HG03039 (cell line): ENCODE results near the gene HMBS.
"Not testable (repeated sequence)": the region's sequence is repeated elsewhere in the genome, so short reads cannot be mapped to it uniquely, and the experiment has no call there.

Source experiments
- ATAC-seq: cut with Tn5 transposase; IDR thresholded peaks from one replicate; pipeline ENCODE4 v1.9.1; 2021; ENCODE audit warnings: mild to moderate bottlenecking, moderate library complexity; ENCODE audit not compliant: unreplicated experiment

Gene HMBS

DNA sequence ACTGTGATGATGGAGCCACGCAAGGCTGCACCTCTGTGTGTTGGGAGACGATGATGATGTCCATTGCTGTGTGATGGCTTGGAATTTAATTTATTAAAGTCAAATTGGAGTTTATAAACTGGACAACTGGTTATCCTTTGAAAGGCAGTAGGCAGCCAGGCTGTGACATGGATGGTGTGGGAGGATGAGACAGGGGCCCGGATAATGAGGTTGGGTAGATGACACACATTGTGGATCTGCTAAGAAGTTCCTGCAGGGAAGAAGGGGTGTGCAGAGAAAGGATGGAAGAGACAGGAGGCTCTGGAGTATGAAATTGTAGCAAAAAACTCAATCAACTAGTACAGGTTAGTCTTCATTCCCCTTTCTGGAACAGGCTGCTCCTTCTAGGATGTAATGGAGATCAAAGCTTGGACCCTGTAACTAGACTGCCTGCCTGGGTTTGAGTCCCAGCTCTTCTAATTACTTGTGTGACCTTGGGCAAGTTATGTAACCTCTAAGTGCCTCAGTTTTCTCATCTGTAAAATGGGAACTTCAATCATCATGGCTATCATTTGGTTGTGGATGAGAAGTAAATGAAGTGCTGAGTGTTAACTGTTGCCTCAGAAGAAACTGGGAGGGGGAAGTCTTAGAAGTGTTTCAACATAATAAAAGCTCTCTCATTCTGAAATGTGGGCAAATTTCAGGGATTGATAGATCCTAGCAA lies 32.5 kb downstream of the HMBS start:
- ATAC-seq = no peak

DNA sequence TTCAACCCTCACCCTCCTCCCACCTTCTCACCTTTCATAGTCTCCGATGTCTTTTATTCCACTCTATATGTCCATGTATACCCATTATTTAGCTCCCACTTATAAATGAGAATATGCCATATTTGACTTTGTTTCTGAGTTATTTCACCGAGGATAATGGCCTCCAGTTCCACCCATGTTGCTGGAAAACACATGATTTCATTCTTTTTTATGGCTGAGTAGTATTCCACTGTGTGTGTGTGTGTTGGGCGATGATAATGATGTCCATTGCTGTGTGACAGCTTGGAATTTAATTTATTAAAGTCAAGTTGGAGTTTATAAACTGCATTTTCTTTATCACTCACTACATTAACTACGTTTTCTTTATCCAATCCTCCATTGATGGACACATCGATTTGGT lies 33.5 kb downstream of the HMBS start:
- no peak for ATAC-seq

- no peak for ATAC-seq
Measured at GRCh38 chr11:119118946-119119345, 34.3 kb downstream of the HMBS start.

GRCh38 chr11:119120639-119121007 lies 35.9 kb downstream of the HMBS start:
- ATAC-seq = no peak

- ATAC-seq = peak; percentile 96
Measured at GRCh38 chr11:119121008-119121810, 36.5 kb downstream of the HMBS start, which contains the start of gene HINFP. Gene HINFP (plus strand): TSS chr11:119121580. CDS start chr11:119126945, 5,365 bp downstream.

DNA sequence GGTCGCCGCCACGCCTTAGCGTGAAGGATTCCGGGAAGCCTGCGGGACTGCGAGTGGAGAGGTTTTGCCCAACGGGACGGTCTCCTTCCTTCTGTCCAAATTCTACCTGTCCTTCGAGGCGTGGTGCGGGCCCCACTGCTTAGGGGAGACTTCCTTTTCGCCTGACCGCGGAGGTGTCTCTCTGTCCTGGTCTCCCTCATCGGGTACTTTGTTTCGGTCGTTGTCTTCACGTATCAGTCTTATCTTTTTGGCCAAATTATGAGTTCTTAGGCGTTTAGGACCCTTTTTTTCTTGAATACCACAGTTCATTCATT lies 37.1 kb downstream of the HMBS start:
- ATAC-seq = no peak

- ATAC-seq = no peak
Measured at GRCh38 chr11:119125821-119126220, 41.1 kb downstream of the HMBS start.

DNA sequence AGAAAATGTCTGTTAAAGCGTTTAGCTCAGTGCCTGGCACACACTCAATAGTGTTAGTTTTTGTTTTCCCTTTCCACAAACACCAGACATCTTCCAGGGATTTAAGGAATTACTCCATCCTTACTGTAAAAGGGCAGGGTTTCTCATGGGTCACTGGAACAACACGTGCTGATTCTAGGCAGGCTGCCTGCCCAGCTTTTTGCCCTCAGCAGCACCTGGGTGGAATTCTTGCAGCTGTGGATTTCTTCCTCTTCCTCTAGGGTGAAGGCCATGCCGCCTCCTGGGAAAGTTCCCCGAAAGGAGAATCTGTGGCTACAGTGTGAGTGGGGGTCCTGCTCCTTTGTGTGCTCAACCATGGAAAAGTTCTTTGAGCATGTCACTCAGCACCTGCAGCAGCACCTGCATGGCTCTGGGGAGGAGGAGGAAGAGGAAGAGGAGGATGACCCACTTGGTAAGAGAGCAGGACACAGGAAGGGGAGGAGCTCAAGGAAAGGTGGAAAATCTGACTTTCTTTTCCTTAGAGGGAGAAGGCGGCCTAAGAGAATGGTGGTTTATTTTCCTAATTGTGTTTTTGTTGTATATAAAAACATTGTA lies 42.1 kb downstream of the HMBS start:
- ATAC-seq = no peak

DNA sequence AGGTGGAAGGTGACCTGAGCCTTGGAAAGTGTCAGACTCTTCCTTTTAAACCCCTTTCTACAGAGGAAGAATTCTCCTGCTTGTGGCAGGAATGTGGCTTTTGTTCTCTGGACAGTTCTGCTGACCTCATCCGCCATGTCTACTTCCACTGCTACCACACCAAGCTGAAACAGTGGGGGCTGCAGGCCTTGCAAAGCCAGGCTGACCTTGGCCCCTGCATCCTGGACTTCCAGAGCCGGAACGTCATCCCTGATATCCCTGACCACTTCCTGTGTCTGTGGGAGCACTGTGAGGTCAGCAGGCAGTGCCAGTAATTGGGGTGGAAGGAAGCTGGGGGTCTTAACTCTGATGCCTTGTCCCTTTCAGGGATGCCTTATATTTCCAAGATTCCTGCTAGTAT lies 46.0 kb downstream of the HMBS start:
- ATAC-seq = no peak

- no peak for ATAC-seq
Measured at GRCh38 chr11:119134389-119134978, 49.8 kb downstream of the HMBS start.

GRCh38 chr11:119139276-119139675 lies 54.6 kb downstream of the HMBS start:
- ATAC-seq = not testable (repeated sequence)
